Measurements from ENCODE around the gene ANKS3. TPM values are rescaled to one million over a fixed set of nuclear protein-coding genes. Genes with fewer than 3 reads are reported as not detected.
A peak's percentile ranks its signal among the peaks of the same experiment; 100 is the strongest.

The ANKS3 gene
- total RNA-seq, 1 donor from 2014 or later = 25.8 TPM

- Mint-ChIP-seq H3K4me3 (peak overlapping the region; percentile 95), H3K27ac (peak overlapping the region; percentile 87), H3K9me3 (no peaks in the 10 kb centered on the region), H3K36me3 (ENCODE audit: low read depth) (no peaks in the 10 kb centered on the region), H3K4me1 (ENCODE audit: low read depth) (peaks cover 20% of the 10 kb centered on the region), H3K27me3 (ENCODE audit: insufficient read depth) (no peaks in the 10 kb centered on the region)
- intact Hi-C loops (cut with micrococcal nuclease) = loop anchor here (1.0 to 5.0 kb wide), 10 partner anchors 34 to 343 kb away; partner anchors contain the start of genes ALG1, ANKS3, DNAAF8 and DNAJA3
- no peak for DNase-seq (ENCODE audit: low spot score)
Measured at GRCh38 chr16:4767872-4768548, 33.9 kb upstream of the ANKS3 start.

GRCh38 chr16:4766875-4767628, 33.0 kb upstream of the ANKS3 start, which contains the start of gene ZNF500:
Gene ZNF500, minus strand, starts transcription at chr16:4767162. Its CDS starts 1,184 bp downstream, at chr16:4765978.
- peak; percentile 96 for DNase-seq (ENCODE audit: low spot score)
- Mint-ChIP-seq H3K9me3 (no peaks in the 10 kb centered on the region), H3K36me3 (ENCODE audit: low read depth) (no peaks in the 10 kb centered on the region), H3K4me1 (ENCODE audit: low read depth) (peaks cover 20% of the 10 kb centered on the region), H3K27ac (peak within 1 kb of the TSS; percentile 87), H3K4me3 (peak within 1 kb of the TSS; percentile 95), H3K27me3 (ENCODE audit: insufficient read depth) (no peaks in the 10 kb centered on the region)
- intact Hi-C loops (cut with micrococcal nuclease) = loop anchor here (1.0 to 5.0 kb wide), 6 partner anchors 33 to 342 kb away; partner anchors contain the start of genes ALG1, ANKS3, DNAAF8 and DNAJA3

- peaks cover 1% of the 10 kb centered on the region for H3K36me3 Mint-ChIP-seq (ENCODE audit: low read depth)
Measured at GRCh38 chr16:4765511-4766474, 31.7 kb upstream of the ANKS3 start.

GRCh38 chr16:4763791-4764190, 29.7 kb upstream of the ANKS3 start:
- no peak for DNase-seq (ENCODE audit: low spot score)
- no peaks in the 10 kb centered on the region for H3K9me3 Mint-ChIP-seq
- no peaks in the 10 kb centered on the region for H3K27me3 Mint-ChIP-seq (ENCODE audit: insufficient read depth)
- H3K4me1 Mint-ChIP-seq (ENCODE audit: low read depth) = peaks cover 20% of the 10 kb centered on the region
- intact Hi-C loops (cut with micrococcal nuclease) = no loop called here
- H3K36me3 Mint-ChIP-seq (ENCODE audit: low read depth) = peaks cover 10% of the 10 kb centered on the region
- no peak overlapping the region for H3K4me3 Mint-ChIP-seq
- H3K27ac Mint-ChIP-seq = no peak overlapping the region

More at GRCh38 chr16:4765511-4766474, 31.7 kb upstream of the ANKS3 start:
- Mint-ChIP-seq H3K27ac (peak overlapping the region; percentile 79), H3K27me3 (ENCODE audit: insufficient read depth) (no peaks in the 10 kb centered on the region), H3K4me3 (peak overlapping the region; percentile 87), H3K4me1 (ENCODE audit: low read depth) (peaks cover 20% of the 10 kb centered on the region), H3K9me3 (no peaks in the 10 kb centered on the region)
- intact Hi-C loops (cut with micrococcal nuclease) = loop anchor here (2.0 to 5.0 kb wide), 2 partner anchors 307 to 341 kb away; partner anchors contain the start of genes ALG1 and DNAJA3
- no peak for DNase-seq (ENCODE audit: low spot score)

GRCh38 chr16:4762205-4762604, 28.1 kb upstream of the ANKS3 start:
- Mint-ChIP-seq H3K4me1 (ENCODE audit: low read depth) (peaks cover 9% of the 10 kb centered on the region), H3K9me3 (no peaks in the 10 kb centered on the region), H3K4me3 (no peak overlapping the region), H3K36me3 (ENCODE audit: low read depth) (peaks cover 15% of the 10 kb centered on the region), H3K27me3 (ENCODE audit: insufficient read depth) (no peaks in the 10 kb centered on the region), H3K27ac (no peak overlapping the region)
- DNase-seq (ENCODE audit: low spot score) = no peak
- intact Hi-C loops (cut with micrococcal nuclease) = no loop called here

GRCh38 chr16:4760221-4760910, 26.3 kb upstream of the ANKS3 start:
- Mint-ChIP-seq H3K27me3 (ENCODE audit: insufficient read depth) (no peaks in the 10 kb centered on the region), H3K27ac (no peak overlapping the region), H3K4me1 (ENCODE audit: low read depth) (no peaks in the 10 kb centered on the region), H3K36me3 (ENCODE audit: low read depth) (peaks cover 24% of the 10 kb centered on the region), H3K4me3 (no peak overlapping the region), H3K9me3 (no peaks in the 10 kb centered on the region)
- no peak for DNase-seq (ENCODE audit: low spot score)
- intact Hi-C loops (cut with micrococcal nuclease) = no loop called here

- no peak for DNase-seq (ENCODE audit: low spot score)
- Mint-ChIP-seq H3K36me3 (ENCODE audit: low read depth) (peaks cover 30% of the 10 kb centered on the region), H3K9me3 (no peaks in the 10 kb centered on the region), H3K27ac (no peak overlapping the region), H3K4me1 (ENCODE audit: low read depth) (no peaks in the 10 kb centered on the region), H3K4me3 (no peak overlapping the region), H3K27me3 (ENCODE audit: insufficient read depth) (no peaks in the 10 kb centered on the region)
- intact Hi-C loops (cut with micrococcal nuclease) = no loop called here
Measured at GRCh38 chr16:4755687-4756086, 21.6 kb upstream of the ANKS3 start.

GRCh38 chr16:4754865-4755264, 20.8 kb upstream of the ANKS3 start:
- H3K9me3 Mint-ChIP-seq = no peaks in the 10 kb centered on the region
- no peak for DNase-seq (ENCODE audit: low spot score)
- no peaks in the 10 kb centered on the region for H3K27me3 Mint-ChIP-seq (ENCODE audit: insufficient read depth)
- peaks cover 26% of the 10 kb centered on the region for H3K36me3 Mint-ChIP-seq (ENCODE audit: low read depth)
- H3K4me1 Mint-ChIP-seq (ENCODE audit: low read depth) = no peaks in the 10 kb centered on the region
- intact Hi-C loops (cut with micrococcal nuclease) = no loop called here
- no peak overlapping the region for H3K27ac Mint-ChIP-seq
- no peak overlapping the region for H3K4me3 Mint-ChIP-seq

- no peak overlapping the region for H3K4me3 Mint-ChIP-seq
- intact Hi-C loops (cut with micrococcal nuclease) = no loop called here
- H3K27ac Mint-ChIP-seq = no peak overlapping the region
- H3K4me1 Mint-ChIP-seq (ENCODE audit: low read depth) = peaks cover 4% of the 10 kb centered on the region
- no peaks in the 10 kb centered on the region for H3K27me3 Mint-ChIP-seq (ENCODE audit: insufficient read depth)
- H3K9me3 Mint-ChIP-seq = no peaks in the 10 kb centered on the region
- no peak for DNase-seq (ENCODE audit: low spot score)
- peaks cover 17% of the 10 kb centered on the region for H3K36me3 Mint-ChIP-seq (ENCODE audit: low read depth)
Measured at GRCh38 chr16:4753227-4753626, 19.2 kb upstream of the ANKS3 start.

- H3K27me3 Mint-ChIP-seq (ENCODE audit: insufficient read depth) = no peaks in the 10 kb centered on the region
- no peak overlapping the region for H3K27ac Mint-ChIP-seq
- peaks cover 17% of the 10 kb centered on the region for H3K36me3 Mint-ChIP-seq (ENCODE audit: low read depth)
- H3K4me3 Mint-ChIP-seq = no peak overlapping the region
- intact Hi-C loops (cut with micrococcal nuclease) = no loop called here
- H3K9me3 Mint-ChIP-seq = no peaks in the 10 kb centered on the region
- H3K4me1 Mint-ChIP-seq (ENCODE audit: low read depth) = peaks cover 11% of the 10 kb centered on the region
- DNase-seq (ENCODE audit: low spot score) = no peak
Measured at GRCh38 chr16:4752351-4753100, 18.5 kb upstream of the ANKS3 start.

GRCh38 chr16:4750896-4751295, 16.8 kb upstream of the ANKS3 start:
- H3K4me3 Mint-ChIP-seq = no peak overlapping the region
- H3K4me1 Mint-ChIP-seq (ENCODE audit: low read depth) = peaks cover 12% of the 10 kb centered on the region
- no peaks in the 10 kb centered on the region for H3K27me3 Mint-ChIP-seq (ENCODE audit: insufficient read depth)
- peaks cover 14% of the 10 kb centered on the region for H3K36me3 Mint-ChIP-seq (ENCODE audit: low read depth)
- H3K9me3 Mint-ChIP-seq = no peaks in the 10 kb centered on the region
- no peak overlapping the region for H3K27ac Mint-ChIP-seq
- intact Hi-C loops (cut with micrococcal nuclease) = no loop called here
- no peak for DNase-seq (ENCODE audit: low spot score)

Measured in activated T-helper 1 cell treated with anti-CD3 and anti-CD28 coated beads, Interleukin-12 subunit alpha, Interleukin-12 subunit beta, Interleukin-2, Interleukin-4 antibody, amounts not matched to agents 30 ng/mL and 10 ng/mL and 1 ng/mL, durations not matched to agents 14 hours and 24 hours and 36 hours (primary cell).